HCT116 (cell line): ENCODE results near the gene ADAM30. TPM values are rescaled to one million over a fixed set of nuclear protein-coding genes. Genes with fewer than 3 reads are reported as not detected.

ENCODE experiments used
- ATAC-seq: fragments of 200-7000 bp; cut with Tn5 transposase; 2 replicates; pipeline ENCODE4 v1.9.1; 2020; ENCODE audit warnings: mild to moderate bottlenecking, moderate library complexity
- BruUV-seq: library from RNA; stranded (reverse); fragments of 400-500 nt; replicated peaks from 2 replicates; lab custom pipeline; 2021; lab: Mats Ljungman, UMichigan
- CTCF ChIA-PET: fragments of 300-600 bp; sonication (Branson Sonifier 250); formaldehyde crosslinking; loops from one replicate; lab custom pipeline; 2021; ENCODE audit warnings: antibody characterized with exemption; lab: Charles Lee
- POLR2A ChIA-PET: fragments of 300-600, 350-600 bp; sonication (Branson Sonifier 250); formaldehyde crosslinking; loops from one replicate; lab custom pipeline; 2021; ENCODE audit warnings: antibody characterized with exemption; lab: Charles Lee
- RAD21 ChIA-PET, 2 experiments: fragments of 300-600 bp; sonication (Branson Sonifier 250); formaldehyde crosslinking; loops; one replicate each; lab custom pipeline; 2023; ENCODE audit warnings: low total read pairs in 2 of 2; ENCODE audit not compliant: uncharacterized antibody in 2 of 2, unreplicated experiment in 2 of 2, low non-redundant PET in 1 of 2; lab: Charles Lee
- DNase-seq: peaks from one replicate; pipeline ENCODE4 v3.0.0-alpha.2; 2010; ENCODE audit warnings: low read depth, low spot score
- H2AFZ ChIP-seq: fragments of 200-600 bp; shearing (Covaris generic), sonication (generic); 2 replicates; pipeline ENCODE4 v1.6.1; 2017; ENCODE audit warnings: low read depth, mixed run types, mixed read lengths, antibody characterized with exemption, low read length; ENCODE audit not compliant: poor library complexity, severe bottlenecking
- H3K27ac ChIP-seq: 2 replicates; pipeline ENCODE4 v1.5.1; 2012; ENCODE audit warnings: low read depth, low read length
- H3K27me3 ChIP-seq: fragments of 200-600 bp; sonication (generic); 2 replicates; pipeline ENCODE4 v1.6.1; 2016; ENCODE audit warnings: mixed run types, low read length, mixed read lengths; ENCODE audit not compliant: insufficient read depth
- H3K36me3 ChIP-seq, 2 experiments: fragments of 200-500 bp in 1 of 2; fragments of 200-600 bp in 1 of 2; sonication (Bioruptor generic) in 1 of 2; sonication (generic) in 1 of 2; 2 replicates each; pipeline versions ENCODE4 v1.5.1 to v1.6.1; 2014 to 2016; ENCODE audit warnings: low read length in 2 of 2, inconsistent platforms in 1 of 2, mixed read lengths in 1 of 2, mixed run types in 1 of 2; ENCODE audit not compliant: insufficient read depth in 2 of 2, control insufficient read depth in 1 of 2
- H3K4me1 ChIP-seq, 2 experiments: fragments of 200-600 bp in 1 of 2; sonication (generic) in 1 of 2; 2 replicates each; pipeline versions ENCODE4 v1.5.1 to v1.6.1; 2012 to 2017; ENCODE audit warnings: low read length in 2 of 2, inconsistent platforms in 1 of 2, mild to moderate bottlenecking in 1 of 2, mixed read lengths in 1 of 2, mixed run types in 1 of 2, moderate library complexity in 1 of 2; ENCODE audit not compliant: insufficient read depth in 2 of 2, control insufficient read depth in 1 of 2
- H3K4me2 ChIP-seq: fragments of 200-600 bp; sonication (generic); 2 replicates; pipeline ENCODE4 v1.6.1; 2017; ENCODE audit warnings: mixed run types, low read length, mixed read lengths
- H3K4me3 ChIP-seq, 2 experiments: fragments of 200-600 bp in 1 of 2; sonication (generic) in 1 of 2; replicated peaks in 1 of 2; 2 replicates each; pipeline ENCODE4 v1.5.1; 2011 to 2016; ENCODE audit warnings: low read length in 2 of 2, control low read depth in 1 of 2, low read depth in 1 of 2, mild to moderate bottlenecking in 1 of 2, mixed read lengths in 1 of 2, mixed run types in 1 of 2
- H3K79me2 ChIP-seq: fragments of 200-600 bp; sonication (generic); 2 replicates; pipeline ENCODE4 v1.6.1; 2017; ENCODE audit warnings: mild to moderate bottlenecking, mixed run types, low read length, moderate library complexity, mixed read lengths; ENCODE audit not compliant: insufficient read depth
- H3K9ac ChIP-seq: fragments of 200-600 bp; sonication (generic); 2 replicates; pipeline ENCODE4 v1.6.1; 2016; ENCODE audit warnings: low read length, mixed read lengths
- H3K9me2 ChIP-seq: fragments of 200-600 bp; sonication (generic), shearing (Covaris generic); 2 replicates; pipeline ENCODE4 v1.6.1; 2017; ENCODE audit warnings: mixed run types, mild to moderate bottlenecking, moderate library complexity; ENCODE audit not compliant: insufficient read depth
- H3K9me3 ChIP-seq, 2 experiments: fragments of 200-500 bp in 1 of 2; fragments of 200-600 bp in 1 of 2; sonication (Bioruptor generic) in 1 of 2; sonication (generic) in 1 of 2; 2 replicates each; pipeline ENCODE4 v1.6.1; 2014 to 2017; ENCODE audit warnings: low read length in 2 of 2, mixed read lengths in 2 of 2, inconsistent platforms in 1 of 2, low read depth in 1 of 2, mild to moderate bottlenecking in 1 of 2, mixed run types in 1 of 2, moderate library complexity in 1 of 2; ENCODE audit not compliant: control insufficient read depth in 1 of 2, insufficient read depth in 1 of 2
- H4K20me1 ChIP-seq: fragments of 200-600 bp; sonication (generic), shearing (Covaris generic); 2 replicates; pipeline ENCODE4 v1.6.1; 2017; ENCODE audit warnings: mixed run types, mild to moderate bottlenecking, moderate library complexity; ENCODE audit not compliant: insufficient read depth
- CBX3 ChIP-seq: IDR thresholded peaks from 2 replicates; pipeline ENCODE4 v1.6.1; 2012; ENCODE audit warnings: low read depth
- CEBPB ChIP-seq: IDR thresholded peaks from 2 replicates; pipeline ENCODE4 v1.6.1; 2012; ENCODE audit warnings: low read depth
- EGR1 ChIP-seq: IDR thresholded peaks from 2 replicates; pipeline ENCODE4 v1.6.1; 2012; ENCODE audit warnings: low read depth
- ELF1 ChIP-seq: IDR thresholded peaks from 2 replicates; pipeline ENCODE4 v1.6.1; 2012; ENCODE audit warnings: low read depth, borderline replicate concordance
- EZH2 ChIP-seq: fragments of 200-600 bp; sonication (generic); IDR thresholded peaks from 2 replicates; pipeline ENCODE4 v1.6.1; 2017; ENCODE audit warnings: antibody characterized with exemption, mixed run types
- FOSL1 ChIP-seq: IDR thresholded peaks from 2 replicates; pipeline ENCODE4 v1.6.1; 2012; ENCODE audit warnings: low read depth
- POLR2A ChIP-seq: IDR thresholded peaks from 2 replicates; pipeline ENCODE4 v1.7.0; 2011; ENCODE audit warnings: borderline replicate concordance; ENCODE audit not compliant: insufficient read depth, insufficient read length; ENCODE audit errors: extremely low read depth
- POLR2AphosphoS5 ChIP-seq: IDR thresholded peaks from 2 replicates; pipeline ENCODE4 v1.6.1; 2011; ENCODE audit warnings: mild to moderate bottlenecking, low read depth, low read length, moderate library complexity
- RAD21 ChIP-seq: IDR thresholded peaks from 2 replicates; pipeline ENCODE4 v1.6.1; 2012; ENCODE audit warnings: low read depth, mild to moderate bottlenecking
- SIN3A ChIP-seq: IDR thresholded peaks from 2 replicates; pipeline ENCODE4 v1.6.1; 2012; ENCODE audit warnings: low read depth
- SP1 ChIP-seq: IDR thresholded peaks from 2 replicates; pipeline ENCODE4 v1.6.1; 2012; ENCODE audit warnings: low read depth
- SRF ChIP-seq: IDR thresholded peaks from 2 replicates; pipeline ENCODE4 v1.6.1; 2012; ENCODE audit warnings: low read depth
- TCF7L2 ChIP-seq: IDR thresholded peaks from 2 replicates; pipeline ENCODE4 v1.7.0; 2011; ENCODE audit warnings: borderline replicate concordance, inconsistent platforms; ENCODE audit not compliant: insufficient read depth, insufficient read length; ENCODE audit errors: extremely low read depth
- YY1 ChIP-seq: IDR thresholded peaks from 2 replicates; pipeline ENCODE4 v1.6.1; 2011; ENCODE audit warnings: low read length, low read depth, moderate library complexity, mild to moderate bottlenecking; ENCODE audit not compliant: insufficient replicate concordance; ENCODE audit errors: extremely low read depth
- ZFX ChIP-seq: fragments of 450-650 bp; IDR thresholded peaks from 2 replicates; pipeline ENCODE4 v1.6.1; 2017
- ZNF274 ChIP-seq: fragments of 200-500 bp; sonication (Bioruptor generic); IDR thresholded peaks from 2 replicates; pipeline ENCODE4 v1.6.1; 2014; ENCODE audit warnings: mild to moderate bottlenecking, low read depth, low read length, inconsistent platforms
- intact Hi-C: fragments of 100-400 bp; cut with micrococcal nuclease; formaldehyde crosslinking; loops from 2 replicates; pipeline ENCODE4 v1.10.0; 2022
- total RNA-seq: library from RNA; stranded (reverse); gene quantifications from one replicate; pipeline ENCODE4 v1.2.1, GENCODE V29; 2021; ENCODE audit not compliant: unreplicated experiment
- TF ChIP-seq, protein P1 (sequence below): IDR thresholded peaks from 2 replicates; pipeline ENCODE4 v1.6.1; 2012; ENCODE audit warnings: low read depth
- TF ChIP-seq, protein P2 (sequence below): IDR thresholded peaks from 2 replicates; pipeline ENCODE4 v1.6.1; 2012
- TF ChIP-seq, protein P3 (sequence below): IDR thresholded peaks from 2 replicates; pipeline ENCODE4 v1.6.1; 2011; ENCODE audit warnings: mild to moderate bottlenecking, low read length, moderate library complexity; ENCODE audit not compliant: insufficient replicate concordance; ENCODE audit errors: extremely low read depth
- TF ChIP-seq, protein P4 (sequence below): IDR thresholded peaks from 2 replicates; pipeline ENCODE4 v1.6.1; 2012

The ADAM30 gene
- total RNA-seq, 1 experiment from 2014 or later, result not detected

DNA sequence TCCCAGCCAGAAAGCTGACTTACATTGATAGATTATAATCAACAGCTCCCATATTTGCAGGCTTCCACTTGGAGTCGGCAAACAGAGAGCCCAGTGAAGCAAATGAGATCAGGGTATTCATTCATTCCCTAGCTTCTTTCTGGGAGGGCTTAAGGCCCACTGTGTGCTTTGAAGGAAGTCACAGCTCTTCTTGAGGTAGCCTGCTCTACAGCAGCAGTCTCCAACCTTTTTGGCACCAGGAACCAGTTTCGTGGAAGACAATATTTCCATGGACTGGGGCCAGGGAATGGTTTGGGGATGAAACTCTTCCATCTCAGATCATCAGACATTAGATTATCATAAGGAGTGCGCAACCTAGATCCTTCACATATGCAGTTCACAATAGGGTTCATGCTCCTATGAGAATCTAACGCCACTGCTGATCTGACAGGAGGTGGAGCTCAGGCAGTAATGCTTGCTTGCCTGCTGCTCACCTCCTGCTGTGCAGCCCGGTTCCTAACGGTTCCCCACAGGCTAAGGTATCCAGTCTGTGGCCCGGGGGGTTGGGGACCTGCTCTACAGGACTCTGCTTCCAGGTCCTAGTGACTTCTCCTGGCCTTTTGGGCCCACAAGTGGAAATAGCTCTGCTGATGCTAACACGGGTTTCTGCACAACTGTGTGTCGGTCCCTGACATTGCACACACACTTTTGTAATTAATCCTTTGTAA lies 13.7 kb upstream of the ADAM30 start (continued):
- TF ChIP-seq, protein P1, sequence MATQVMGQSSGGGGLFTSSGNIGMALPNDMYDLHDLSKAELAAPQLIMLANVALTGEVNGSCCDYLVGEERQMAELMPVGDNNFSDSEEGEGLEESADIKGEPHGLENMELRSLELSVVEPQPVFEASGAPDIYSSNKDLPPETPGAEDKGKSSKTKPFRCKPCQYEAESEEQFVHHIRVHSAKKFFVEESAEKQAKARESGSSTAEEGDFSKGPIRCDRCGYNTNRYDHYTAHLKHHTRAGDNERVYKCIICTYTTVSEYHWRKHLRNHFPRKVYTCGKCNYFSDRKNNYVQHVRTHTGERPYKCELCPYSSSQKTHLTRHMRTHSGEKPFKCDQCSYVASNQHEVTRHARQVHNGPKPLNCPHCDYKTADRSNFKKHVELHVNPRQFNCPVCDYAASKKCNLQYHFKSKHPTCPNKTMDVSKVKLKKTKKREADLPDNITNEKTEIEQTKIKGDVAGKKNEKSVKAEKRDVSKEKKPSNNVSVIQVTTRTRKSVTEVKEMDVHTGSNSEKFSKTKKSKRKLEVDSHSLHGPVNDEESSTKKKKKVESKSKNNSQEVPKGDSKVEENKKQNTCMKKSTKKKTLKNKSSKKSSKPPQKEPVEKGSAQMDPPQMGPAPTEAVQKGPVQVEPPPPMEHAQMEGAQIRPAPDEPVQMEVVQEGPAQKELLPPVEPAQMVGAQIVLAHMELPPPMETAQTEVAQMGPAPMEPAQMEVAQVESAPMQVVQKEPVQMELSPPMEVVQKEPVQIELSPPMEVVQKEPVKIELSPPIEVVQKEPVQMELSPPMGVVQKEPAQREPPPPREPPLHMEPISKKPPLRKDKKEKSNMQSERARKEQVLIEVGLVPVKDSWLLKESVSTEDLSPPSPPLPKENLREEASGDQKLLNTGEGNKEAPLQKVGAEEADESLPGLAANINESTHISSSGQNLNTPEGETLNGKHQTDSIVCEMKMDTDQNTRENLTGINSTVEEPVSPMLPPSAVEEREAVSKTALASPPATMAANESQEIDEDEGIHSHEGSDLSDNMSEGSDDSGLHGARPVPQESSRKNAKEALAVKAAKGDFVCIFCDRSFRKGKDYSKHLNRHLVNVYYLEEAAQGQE, result no peak
- TF ChIP-seq CBX3 (no peak), SP1 (no peak), YY1 (no peak), POLR2A (no peak)

DNA sequence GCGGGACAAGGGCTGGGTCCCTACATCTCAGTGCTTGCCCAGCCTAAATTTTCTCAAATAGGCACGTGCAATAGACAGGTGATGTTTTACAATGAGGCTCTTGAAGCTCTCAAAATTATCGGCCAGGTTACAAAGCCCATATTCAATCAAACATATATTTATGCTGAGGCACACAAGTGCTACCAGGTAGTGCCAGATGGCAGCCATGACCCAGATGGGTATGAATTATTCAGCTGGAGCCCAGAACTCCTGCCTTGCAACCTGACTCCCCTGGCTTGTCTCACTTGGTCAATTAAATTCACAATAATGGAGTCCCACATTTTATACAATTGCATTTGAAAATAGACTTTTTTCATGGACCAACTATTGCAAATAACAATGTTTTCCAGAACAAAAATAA lies 12.3 kb upstream of the ADAM30 start:
- ATAC-seq, result no peak
- POLR2A ChIA-PET, result no interaction called here

More for the DNA sequence above, 12.3 kb upstream of the ADAM30 start:
- H2AFZ ChIP-seq, result no peak overlapping the region
- H3K27me3 ChIP-seq, result no peaks in the 10 kb centered on the region
- H3K4me2 ChIP-seq, result no peak overlapping the region
- ChIA-PET CTCF (no interaction called here), RAD21 (no interaction called here)
- no peaks in the 10 kb centered on the region; a peak in 1 of 4 replicates for H3K9me3 ChIP-seq
- no peaks in the 10 kb centered on the region for H3K36me3 ChIP-seq
- H4K20me1 ChIP-seq, result no peaks in the 10 kb centered on the region
- intact Hi-C loops, result no loop called here
- TF ChIP-seq POLR2A, result no peak
- TF ChIP-seq EZH2, result no peak
- no peak for TF ChIP-seq CBX3
- TF ChIP-seq EGR1, result no peak
- TF ChIP-seq, protein P2, sequence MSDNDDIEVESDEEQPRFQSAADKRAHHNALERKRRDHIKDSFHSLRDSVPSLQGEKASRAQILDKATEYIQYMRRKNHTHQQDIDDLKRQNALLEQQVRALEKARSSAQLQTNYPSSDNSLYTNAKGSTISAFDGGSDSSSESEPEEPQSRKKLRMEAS, result no peak
- no peak for TF ChIP-seq YY1
- TF ChIP-seq SIN3A, result no peak
- TF ChIP-seq POLR2AphosphoS5, result no peak
- no peak for TF ChIP-seq ELF1
- TF ChIP-seq ZNF274, result no peak
- no peak for TF ChIP-seq FOSL1
- TF ChIP-seq SP1, result no peak
- TF ChIP-seq, protein P3, sequence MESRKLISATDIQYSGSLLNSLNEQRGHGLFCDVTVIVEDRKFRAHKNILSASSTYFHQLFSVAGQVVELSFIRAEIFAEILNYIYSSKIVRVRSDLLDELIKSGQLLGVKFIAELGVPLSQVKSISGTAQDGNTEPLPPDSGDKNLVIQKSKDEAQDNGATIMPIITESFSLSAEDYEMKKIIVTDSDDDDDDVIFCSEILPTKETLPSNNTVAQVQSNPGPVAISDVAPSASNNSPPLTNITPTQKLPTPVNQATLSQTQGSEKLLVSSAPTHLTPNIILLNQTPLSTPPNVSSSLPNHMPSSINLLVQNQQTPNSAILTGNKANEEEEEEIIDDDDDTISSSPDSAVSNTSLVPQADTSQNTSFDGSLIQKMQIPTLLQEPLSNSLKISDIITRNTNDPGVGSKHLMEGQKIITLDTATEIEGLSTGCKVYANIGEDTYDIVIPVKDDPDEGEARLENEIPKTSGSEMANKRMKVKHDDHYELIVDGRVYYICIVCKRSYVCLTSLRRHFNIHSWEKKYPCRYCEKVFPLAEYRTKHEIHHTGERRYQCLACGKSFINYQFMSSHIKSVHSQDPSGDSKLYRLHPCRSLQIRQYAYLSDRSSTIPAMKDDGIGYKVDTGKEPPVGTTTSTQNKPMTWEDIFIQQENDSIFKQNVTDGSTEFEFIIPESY, result no peak
- no peak for TF ChIP-seq ZFX
- no peak for TF ChIP-seq RAD21
- no peak for TF ChIP-seq TCF7L2
- TF ChIP-seq SRF, result no peak
- TF ChIP-seq, protein P4, sequence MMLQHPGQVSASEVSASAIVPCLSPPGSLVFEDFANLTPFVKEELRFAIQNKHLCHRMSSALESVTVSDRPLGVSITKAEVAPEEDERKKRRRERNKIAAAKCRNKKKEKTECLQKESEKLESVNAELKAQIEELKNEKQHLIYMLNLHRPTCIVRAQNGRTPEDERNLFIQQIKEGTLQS, result no peak
- no peak for TF ChIP-seq CEBPB
- no TSS peak for BruUV-seq
- no peak for DNase-seq
- no peak overlapping the region for H3K4me3 ChIP-seq
- no peaks in the 10 kb centered on the region for H3K9me2 ChIP-seq
- H3K27ac ChIP-seq, result no peak overlapping the region
- no peak overlapping the region for H3K9ac ChIP-seq
- no peaks in the 10 kb centered on the region for H3K4me1 ChIP-seq
- H3K79me2 ChIP-seq, result no peaks in the 10 kb centered on the region
